ENCODE measurements around the gene INPP5B.

- no peak for TF ChIP-seq CTCF (IDR thresholded peaks at IDR 0.05; ENCODE audit: low read length)
- no peak for TF ChIP-seq EZH2 (optimal IDR thresholded peaks at IDR 0.05; ENCODE audit: low read depth, low read length)
- no peak for TF ChIP-seq EZH2phosphoT487 (IDR thresholded peaks at IDR 0.05; ENCODE audit: low read length)
These were observed 92.4 kb downstream of the INPP5B start for GRCh38 chr1:37854406-37854805.

Measured in MM.1S (cell line).